GM06990 (cell line): ENCODE results near the gene RBP2.

ENCODE experiments used
- DNase-seq: peaks from one replicate; pipeline ENCODE4 v3.0.0-alpha.2; 2011; ENCODE audit not compliant: insufficient read length; ENCODE audit errors: extremely low read depth
- H3K27me3 ChIP-seq: replicated peaks from 2 replicates; pipeline ENCODE4 v1.6.0; 2011; ENCODE audit warnings: low read length; ENCODE audit not compliant: control insufficient read depth, insufficient read depth
- H3K36me3 ChIP-seq: 2 replicates; pipeline ENCODE4 v1.5.1; 2011; ENCODE audit warnings: low read length; ENCODE audit not compliant: control insufficient read depth, insufficient read depth
- H3K4me3 ChIP-seq: replicated peaks from 2 replicates; pipeline ENCODE4 v1.5.1; 2011; ENCODE audit warnings: low read depth, mild to moderate bottlenecking, control low read depth, low read length
- CTCF ChIP-seq: IDR thresholded peaks from 2 replicates; pipeline ENCODE4 v1.5.1; 2011; ENCODE audit warnings: low read length, control low read depth, mild to moderate bottlenecking, inconsistent platforms; ENCODE audit not compliant: insufficient read depth, poor library complexity, severe bottlenecking

Gene RBP2

GRCh38 chr3:139481116-139481515, 4.8 kb upstream of the RBP2 start:
- Histone ChIP-seq H3K4me3 (no peak overlapping the region), H3K27me3 (no peaks in the 10 kb centered on the region), H3K36me3 (no peaks in the 10 kb centered on the region)
- DNase-seq, result no peak
- TF ChIP-seq CTCF, result no peak

- Histone ChIP-seq H3K27me3 (no peaks in the 10 kb centered on the region), H3K4me3 (no peak overlapping the region), H3K36me3 (no peaks in the 10 kb centered on the region)
- no peak for TF ChIP-seq CTCF
- no peak for DNase-seq
Measured at GRCh38 chr3:139480585-139480984, 4.3 kb upstream of the RBP2 start.

- Histone ChIP-seq H3K36me3 (no peaks in the 10 kb centered on the region), H3K27me3 (no peaks in the 10 kb centered on the region), H3K4me3 (no peak overlapping the region)
- DNase-seq, result no peak
- TF ChIP-seq CTCF, result no peak
Measured at GRCh38 chr3:139477710-139478640, 1.7 kb upstream of the RBP2 start.

GRCh38 chr3:139473155-139473771, 3.1 kb downstream of the RBP2 start:
- H3K36me3 ChIP-seq, result no peaks in the 10 kb centered on the region
- no peaks in the 10 kb centered on the region for H3K27me3 ChIP-seq
- DNase-seq, result no peak
- TF ChIP-seq CTCF, result no peak
- H3K4me3 ChIP-seq, result no peak overlapping the region

- no peak overlapping the region for H3K4me3 ChIP-seq
- no peak for DNase-seq
- H3K27me3 ChIP-seq, result no peaks in the 10 kb centered on the region
- no peaks in the 10 kb centered on the region for H3K36me3 ChIP-seq
- TF ChIP-seq CTCF, result no peak
Measured at GRCh38 chr3:139472380-139473010, 3.8 kb downstream of the RBP2 start.
